Measurements from ENCODE around the gene C4orf51. TPM values are rescaled to one million over a fixed set of nuclear protein-coding genes. Genes with fewer than 3 reads are reported as not detected.

Gene C4orf51
- total and polyA plus RNA-seq, 4 donors, result not detected

GRCh38 chr4:145736241-145736831 is 56.4 kb downstream of the C4orf51 start (continued):
- TF ChIP-seq, protein P1, sequence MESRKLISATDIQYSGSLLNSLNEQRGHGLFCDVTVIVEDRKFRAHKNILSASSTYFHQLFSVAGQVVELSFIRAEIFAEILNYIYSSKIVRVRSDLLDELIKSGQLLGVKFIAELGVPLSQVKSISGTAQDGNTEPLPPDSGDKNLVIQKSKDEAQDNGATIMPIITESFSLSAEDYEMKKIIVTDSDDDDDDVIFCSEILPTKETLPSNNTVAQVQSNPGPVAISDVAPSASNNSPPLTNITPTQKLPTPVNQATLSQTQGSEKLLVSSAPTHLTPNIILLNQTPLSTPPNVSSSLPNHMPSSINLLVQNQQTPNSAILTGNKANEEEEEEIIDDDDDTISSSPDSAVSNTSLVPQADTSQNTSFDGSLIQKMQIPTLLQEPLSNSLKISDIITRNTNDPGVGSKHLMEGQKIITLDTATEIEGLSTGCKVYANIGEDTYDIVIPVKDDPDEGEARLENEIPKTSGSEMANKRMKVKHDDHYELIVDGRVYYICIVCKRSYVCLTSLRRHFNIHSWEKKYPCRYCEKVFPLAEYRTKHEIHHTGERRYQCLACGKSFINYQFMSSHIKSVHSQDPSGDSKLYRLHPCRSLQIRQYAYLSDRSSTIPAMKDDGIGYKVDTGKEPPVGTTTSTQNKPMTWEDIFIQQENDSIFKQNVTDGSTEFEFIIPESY (IDR thresholded peaks at IDR 0.05), result peak; percentile 48
- peak; percentile 36 for TF ChIP-seq HNF4G (IDR thresholded peaks at IDR 0.05)
- TF ChIP-seq FOXA1 (IDR thresholded peaks at IDR 0.05), result no peak
- no peak for TF ChIP-seq TAF1 (conservative IDR thresholded peaks at IDR 0.05)

GRCh38 chr4:145739845-145740244 is 59.9 kb downstream of the C4orf51 start:
- 24% methylated on average over 5 of the region's 5 CpGs for WGBS
- Histone ChIP-seq H3K36me3 (ENCODE audit: control insufficient read depth in 4 of 4, insufficient read depth in 3 of 4, low read depth in 1 of 4, low read length in 3 of 4) (no peaks in the 10 kb centered on the region), H3K27me3 (ENCODE audit: control insufficient read depth in 4 of 4, insufficient read depth in 4 of 4, low read length in 3 of 4) (no peaks in the 10 kb centered on the region), H3K9ac (ENCODE audit: low read depth in 1 of 2, low read length in 2 of 2) (no peak overlapping the region), H3K27ac (ENCODE audit: low read depth in 1 of 2, low read length in 2 of 2) (no peak overlapping the region), H3K9me3 (ENCODE audit: control insufficient read depth in 4 of 4, low read length in 3 of 4) (no peaks in the 10 kb centered on the region), H3K4me3 (ENCODE audit: low read depth in 1 of 3, low read length in 3 of 3) (no peak overlapping the region), H3K4me1 (ENCODE audit: control insufficient read depth in 4 of 4, insufficient read depth in 4 of 4, low read length in 3 of 4) (peaks cover 4 to 18% (median 13%) of the 10 kb centered on the region in 4 donors)
- DNase-seq (ENCODE audit: low spot score), result no peak
- no peak for TF ChIP-seq RXRA (IDR thresholded peaks at IDR 0.05)
- TF ChIP-seq, protein P2, sequence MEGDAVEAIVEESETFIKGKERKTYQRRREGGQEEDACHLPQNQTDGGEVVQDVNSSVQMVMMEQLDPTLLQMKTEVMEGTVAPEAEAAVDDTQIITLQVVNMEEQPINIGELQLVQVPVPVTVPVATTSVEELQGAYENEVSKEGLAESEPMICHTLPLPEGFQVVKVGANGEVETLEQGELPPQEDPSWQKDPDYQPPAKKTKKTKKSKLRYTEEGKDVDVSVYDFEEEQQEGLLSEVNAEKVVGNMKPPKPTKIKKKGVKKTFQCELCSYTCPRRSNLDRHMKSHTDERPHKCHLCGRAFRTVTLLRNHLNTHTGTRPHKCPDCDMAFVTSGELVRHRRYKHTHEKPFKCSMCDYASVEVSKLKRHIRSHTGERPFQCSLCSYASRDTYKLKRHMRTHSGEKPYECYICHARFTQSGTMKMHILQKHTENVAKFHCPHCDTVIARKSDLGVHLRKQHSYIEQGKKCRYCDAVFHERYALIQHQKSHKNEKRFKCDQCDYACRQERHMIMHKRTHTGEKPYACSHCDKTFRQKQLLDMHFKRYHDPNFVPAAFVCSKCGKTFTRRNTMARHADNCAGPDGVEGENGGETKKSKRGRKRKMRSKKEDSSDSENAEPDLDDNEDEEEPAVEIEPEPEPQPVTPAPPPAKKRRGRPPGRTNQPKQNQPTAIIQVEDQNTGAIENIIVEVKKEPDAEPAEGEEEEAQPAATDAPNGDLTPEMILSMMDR (IDR thresholded peaks at IDR 0.05; ENCODE audit: low read depth, low read length, missing input control), result no peak
- TF ChIP-seq TAF1 (conservative IDR thresholded peaks at IDR 0.05), result no peak
- TF ChIP-seq HNF4A (conservative IDR thresholded peaks at IDR 0.05), result no peak
- TF ChIP-seq RAD21 (IDR thresholded peaks at IDR 0.05), result no peak
- TF ChIP-seq REST (IDR thresholded peaks at IDR 0.05), result no peak
- TF ChIP-seq FOXA2 (IDR thresholded peaks at IDR 0.05), result no peak
- no peak for TF ChIP-seq EGR1 (IDR thresholded peaks at IDR 0.05; ENCODE audit: low read depth in 2 of 2)
- TF ChIP-seq FOXA1 (IDR thresholded peaks at IDR 0.05), result no peak
- TF ChIP-seq, protein P3, sequence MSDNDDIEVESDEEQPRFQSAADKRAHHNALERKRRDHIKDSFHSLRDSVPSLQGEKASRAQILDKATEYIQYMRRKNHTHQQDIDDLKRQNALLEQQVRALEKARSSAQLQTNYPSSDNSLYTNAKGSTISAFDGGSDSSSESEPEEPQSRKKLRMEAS (IDR thresholded peaks at IDR 0.05), result no peak

GRCh38 chr4:145740806-145741205 is 60.9 kb downstream of the C4orf51 start:
- Histone ChIP-seq H3K36me3 (ENCODE audit: control insufficient read depth in 4 of 4, insufficient read depth in 3 of 4, low read depth in 1 of 4, low read length in 3 of 4) (no peaks in the 10 kb centered on the region), H3K4me3 (ENCODE audit: low read depth in 1 of 3, low read length in 3 of 3) (no peak overlapping the region), H3K27me3 (ENCODE audit: control insufficient read depth in 4 of 4, insufficient read depth in 4 of 4, low read length in 3 of 4) (no peaks in the 10 kb centered on the region), H3K4me1 (ENCODE audit: control insufficient read depth in 4 of 4, insufficient read depth in 4 of 4, low read length in 3 of 4) (peaks cover 4 to 13% (median 12%) of the 10 kb centered on the region in 4 donors), H3K9me3 (ENCODE audit: control insufficient read depth in 4 of 4, low read length in 3 of 4) (no peaks in the 10 kb centered on the region), H3K9ac (ENCODE audit: low read depth in 1 of 2, low read length in 2 of 2) (no peak overlapping the region), H3K27ac (ENCODE audit: low read depth in 1 of 2, low read length in 2 of 2) (no peak overlapping the region)
- DNase-seq (ENCODE audit: low spot score), result no peak
- WGBS, result 83% methylated on average over 2 of the region's 2 CpGs
- no peak for TF ChIP-seq RAD21 (IDR thresholded peaks at IDR 0.05)
- TF ChIP-seq YY1 (IDR thresholded peaks at IDR 0.05), result no peak
- no peak for TF ChIP-seq ATF3 (IDR thresholded peaks at IDR 0.05)
- TF ChIP-seq, protein P1 (IDR thresholded peaks at IDR 0.05), result no peak
- no peak for TF ChIP-seq REST (IDR thresholded peaks at IDR 0.05)
- no peak for TF ChIP-seq TAF1 (conservative IDR thresholded peaks at IDR 0.05)
- TF ChIP-seq FOXA1 (IDR thresholded peaks at IDR 0.05), result no peak
- no peak for TF ChIP-seq RXRA (IDR thresholded peaks at IDR 0.05)
- no peak for TF ChIP-seq EGR1 (IDR thresholded peaks at IDR 0.05; ENCODE audit: low read depth in 2 of 2)
- TF ChIP-seq HNF4G (IDR thresholded peaks at IDR 0.05), result no peak
- no peak for TF ChIP-seq HNF4A (conservative IDR thresholded peaks at IDR 0.05)

Data from liver (tissue), 9 donors.